ENCODE data around the gene ORMDL1.
A peak's percentile ranks its signal among the peaks of the same experiment; 100 is the strongest.
"Not testable (repeated sequence)": the region's sequence is repeated elsewhere in the genome, so short reads cannot be mapped to it uniquely, and the experiment has no call there.

ORMDL1 gene

GRCh38 chr2:189770590-189771322 lies 13.4 kb downstream of the ORMDL1 start:
- DNase-seq, result no peak

GRCh38 chr2:189763908-189764661 lies 20.1 kb downstream of the ORMDL1 start:
- DNase-seq, result no peak

GRCh38 chr2:189762551-189763298 lies 21.4 kb downstream of the ORMDL1 start, which contains the start of gene OSGEPL1:
TSS of gene OSGEPL1 (minus strand) at chr2:189762792. CDS start at chr2:189761640, 1,152 bp downstream.
- DNase-seq, result peak; percentile 97

GRCh38 chr2:189762229-189762550 lies 21.9 kb downstream of the ORMDL1 start:
- DNase-seq, result no peak

GRCh38 chr2:189760154-189760553 lies 24.0 kb downstream of the ORMDL1 start:
- not testable (repeated sequence) for DNase-seq

GRCh38 chr2:189756311-189756952 lies 27.7 kb downstream of the ORMDL1 start:
- no peak for DNase-seq

- peak; percentile 32 for DNase-seq
Observed at GRCh38 chr2:189751080-189751658, 33.0 kb downstream of the ORMDL1 start.

- no peak for DNase-seq
Observed at GRCh38 chr2:189729430-189729829, 54.7 kb downstream of the ORMDL1 start.

- DNase-seq, result no peak
Observed at GRCh38 chr2:189726849-189727248, 57.3 kb downstream of the ORMDL1 start.

GRCh38 chr2:189726271-189726670 lies 57.9 kb downstream of the ORMDL1 start:
- DNase-seq, result no peak

- DNase-seq, result no peak
Observed at GRCh38 chr2:189723192-189723591, 60.9 kb downstream of the ORMDL1 start.

Data from NCI-H748 treated with DMSO at 0.1 percent for 48 hours (cell line).